IMR-90 (cell line): ENCODE measurements around the gene HIVEP3. TPM values are rescaled to one million over a fixed set of nuclear protein-coding genes. Genes with fewer than 3 reads are reported as not detected.

ENCODE experiments used
- ATAC-seq: fragments of 200-7000 bp; cut with Tn5 transposase; 2 replicates; pipeline ENCODE4 v1.9.1; 2020; ENCODE audit warnings: low read depth, mild to moderate bottlenecking, moderate library complexity
- BruUV-seq: library from RNA; stranded (reverse); fragments of 400-500 nt; replicated peaks from 2 replicates; lab custom pipeline; 2021; lab: Mats Ljungman, UMichigan
- CTCF ChIA-PET: fragments of 300-600 bp; formaldehyde crosslinking; extraction: SDS; loops from one replicate; lab custom pipeline; 2021; ENCODE audit warnings: antibody characterized with exemption; lab: Yijun Ruan, JAX
- POLR2A ChIA-PET: fragments of 300-600 bp; sonication (Branson Sonifier 250); formaldehyde crosslinking; loops from one replicate; lab custom pipeline; 2022; ENCODE audit warnings: antibody characterized with exemption; ENCODE audit not compliant: unreplicated experiment; lab: Charles Lee
- DNase-seq: peaks from one replicate; pipeline ENCODE4 v3.0.0; 2013
- H2AFZ ChIP-seq: replicated peaks from 2 replicates; pipeline ENCODE3; 2013; ENCODE audit warnings: low read length, mild to moderate bottlenecking; ENCODE audit not compliant: poor library complexity
- H2AK5ac ChIP-seq: 2 replicates; pipeline ENCODE4 v1.6.1; 2013; ENCODE audit warnings: low read depth, low read length, inconsistent platforms
- H2AK9ac ChIP-seq: replicated peaks from 2 replicates; pipeline ENCODE3; 2013; ENCODE audit warnings: mild to moderate bottlenecking, low read depth, low read length, moderate library complexity; ENCODE audit not compliant: poor library complexity
- H2BK120ac ChIP-seq: 2 replicates; pipeline ENCODE4 v1.6.1; 2013; ENCODE audit warnings: low read depth, low read length, inconsistent platforms
- H2BK15ac ChIP-seq: 3 replicates; pipeline ENCODE4 v1.6.1; 2013; ENCODE audit warnings: low read depth, low read length, inconsistent platforms
- H2BK20ac ChIP-seq: 2 replicates; pipeline ENCODE4 v1.6.1; 2013; ENCODE audit warnings: low read depth, mild to moderate bottlenecking, inconsistent platforms, low read length, moderate library complexity
- H2BK5ac ChIP-seq: 2 replicates; pipeline ENCODE4 v1.6.1; 2013; ENCODE audit warnings: mild to moderate bottlenecking, low read depth, low read length, inconsistent platforms; ENCODE audit not compliant: poor library complexity, severe bottlenecking
- H3K14ac ChIP-seq: replicated peaks from 2 replicates; pipeline ENCODE4 v1.6.1; 2013; ENCODE audit warnings: low read depth, low read length, inconsistent platforms
- H3K18ac ChIP-seq: 2 replicates; pipeline ENCODE4 v1.6.1; 2013; ENCODE audit warnings: low read depth, low read length, control low read depth
- H3K23ac ChIP-seq: 2 replicates; pipeline ENCODE4 v1.6.1; 2013; ENCODE audit warnings: low read depth, low read length, inconsistent platforms
- H3K27ac ChIP-seq: 2 replicates; pipeline ENCODE4 v1.5.1; 2013; ENCODE audit warnings: mild to moderate bottlenecking, control low read depth, low read length; ENCODE audit not compliant: insufficient read depth
- H3K27me3 ChIP-seq: 2 replicates; pipeline ENCODE4 v1.6.1; 2013; ENCODE audit warnings: low read length; ENCODE audit not compliant: control insufficient read depth, insufficient read depth
- H3K36me3 ChIP-seq: 2 replicates; pipeline ENCODE4 v1.6.1; 2013; ENCODE audit warnings: low read length, mixed read lengths; ENCODE audit not compliant: control insufficient read depth, insufficient read depth
- H3K4ac ChIP-seq: 2 replicates; pipeline ENCODE4 v1.6.1; 2013; ENCODE audit warnings: low read depth, low read length, inconsistent platforms
- H3K4me1 ChIP-seq: 2 replicates; pipeline ENCODE4 v1.6.1; 2013; ENCODE audit warnings: low read length, mixed read lengths; ENCODE audit not compliant: control insufficient read depth, insufficient read depth
- H3K4me2 ChIP-seq: 2 replicates; pipeline ENCODE4 v1.6.1; 2013; ENCODE audit warnings: low read depth, mild to moderate bottlenecking, control low read depth, low read length, moderate library complexity
- H3K4me3 ChIP-seq: 2 replicates; pipeline ENCODE4 v1.5.1; 2013; ENCODE audit warnings: low read depth, mild to moderate bottlenecking, control low read depth, low read length, moderate library complexity; ENCODE audit not compliant: insufficient read depth
- H3K56ac ChIP-seq: 2 replicates; pipeline ENCODE4 v1.6.1; 2013; ENCODE audit warnings: low read length, inconsistent platforms; ENCODE audit not compliant: insufficient read depth; ENCODE audit errors: extremely low read depth
- H3K79me1 ChIP-seq, 2 experiments: 2 replicates each; pipeline ENCODE4 v1.6.1; 2013; ENCODE audit warnings: low read length in 2 of 2, inconsistent platforms in 1 of 2, low read depth in 1 of 2
- H3K9ac ChIP-seq: 2 replicates; pipeline ENCODE4 v1.6.1; 2013; ENCODE audit warnings: low read depth, low read length, control low read depth
- H3K9me1 ChIP-seq: 2 replicates; pipeline ENCODE4 v1.6.1; 2013; ENCODE audit warnings: low read length, inconsistent platforms; ENCODE audit not compliant: insufficient read depth
- H3K9me3 ChIP-seq: 2 replicates; pipeline ENCODE4 v1.6.1; 2013; ENCODE audit warnings: low read length; ENCODE audit not compliant: control insufficient read depth, insufficient read depth
- H4K20me1 ChIP-seq: 2 replicates; pipeline ENCODE4 v1.6.1; 2013; ENCODE audit warnings: low read length, inconsistent platforms; ENCODE audit not compliant: insufficient read depth
- H4K5ac ChIP-seq: 2 replicates; pipeline ENCODE4 v1.6.1; 2013; ENCODE audit warnings: mild to moderate bottlenecking, low read depth, low read length, control low read depth
- H4K8ac ChIP-seq, 2 experiments: 2 replicates each; pipeline ENCODE4 v1.6.1; 2013; ENCODE audit warnings: low read depth in 2 of 2, low read length in 2 of 2, control low read depth in 1 of 2, inconsistent platforms in 1 of 2
- H4K91ac ChIP-seq: 2 replicates; pipeline ENCODE4 v1.6.1; 2013; ENCODE audit warnings: low read depth, low read length, inconsistent platforms; ENCODE audit not compliant: insufficient read depth
- BHLHE40 ChIP-seq: fragments of 150-350 bp; IDR thresholded peaks from 2 replicates; pipeline ENCODE4 v1.6.1; 2016; ENCODE audit warnings: mild to moderate bottlenecking, low read depth, low read length
- CEBPB ChIP-seq: IDR thresholded peaks from 2 replicates; pipeline ENCODE4 v1.6.1; 2012; ENCODE audit warnings: low read depth, low read length, improper control_type of control experiment
- CHD1 ChIP-seq: IDR thresholded peaks from 2 replicates; pipeline ENCODE4 v1.6.1; 2012; ENCODE audit warnings: low read depth, low read length, improper control_type of control experiment
- CTCF ChIP-seq: conservative IDR thresholded peaks from 2 replicates; pipeline ENCODE4 v1.5.1; 2012; ENCODE audit warnings: mild to moderate bottlenecking, low read depth, low read length, improper control_type of control experiment
- ELK1 ChIP-seq: fragments of 150-350 bp; IDR thresholded peaks from 2 replicates; pipeline ENCODE4 v1.6.1; 2016; ENCODE audit warnings: low read depth, mild to moderate bottlenecking, low read length, moderate library complexity, borderline replicate concordance
- FOS ChIP-seq: fragments of 150-350 bp; IDR thresholded peaks from 2 replicates; pipeline ENCODE4 v1.6.1; 2016; ENCODE audit warnings: low read depth, low read length
- MAFK ChIP-seq: IDR thresholded peaks from 2 replicates; pipeline ENCODE4 v1.6.1; 2012; ENCODE audit warnings: low read depth, low read length, improper control_type of control experiment
- MAZ ChIP-seq: IDR thresholded peaks from 2 replicates; pipeline ENCODE4 v1.6.1; 2012; ENCODE audit warnings: low read depth, mild to moderate bottlenecking, low read length, improper control_type of control experiment, moderate library complexity, borderline replicate concordance
- MXI1 ChIP-seq: IDR thresholded peaks from 2 replicates; pipeline ENCODE4 v1.6.1; 2012; ENCODE audit warnings: low read depth, mild to moderate bottlenecking, low read length, moderate library complexity, borderline replicate concordance
- NFE2L2 ChIP-seq: fragments of 150-350 bp; IDR thresholded peaks from 2 replicates; pipeline ENCODE4 v1.6.1; 2016; ENCODE audit warnings: low read depth, mild to moderate bottlenecking, low read length
- POLR2A ChIP-seq: IDR thresholded peaks from 2 replicates; pipeline ENCODE4 v1.6.1; 2012; ENCODE audit warnings: mild to moderate bottlenecking, low read depth, low read length
- RAD21 ChIP-seq: IDR thresholded peaks from 2 replicates; pipeline ENCODE4 v1.6.1; 2012; ENCODE audit warnings: low read length, improper control_type of control experiment
- RCOR1 ChIP-seq: IDR thresholded peaks from 2 replicates; pipeline ENCODE4 v1.6.1; 2012; ENCODE audit warnings: mild to moderate bottlenecking, low read length, improper control_type of control experiment; ENCODE audit not compliant: insufficient replicate concordance
- RFX5 ChIP-seq: IDR thresholded peaks from 2 replicates; pipeline ENCODE4 v1.8.0; 2012; ENCODE audit warnings: low read depth, mild to moderate bottlenecking, low read length, moderate library complexity
- SMC3 ChIP-seq: fragments of 150-350 bp; IDR thresholded peaks from 2 replicates; pipeline ENCODE4 v1.6.1; 2016; ENCODE audit warnings: low read depth, mild to moderate bottlenecking, antibody characterized with exemption, low read length, moderate library complexity
- USF2 ChIP-seq: fragments of 150-350 bp; IDR thresholded peaks from 2 replicates; pipeline ENCODE4 v1.6.1; 2017; ENCODE audit warnings: mild to moderate bottlenecking, antibody characterized with exemption, low read length, low read depth
- WGBS, 2 experiments: methylation state at CpG; one replicate each; pipeline versions ENCODE4 v1.1.5 to v1.1.7; 2013; ENCODE audit warnings: missing lambda C conversion rate in 2 of 2; ENCODE audit not compliant: insufficient read length in 1 of 2; ENCODE audit errors: extremely low coverage in 2 of 2; 5-methylcytosine and 5-hydroxymethylcytosine counted together
- dilution Hi-C: fragments of 300-500 bp; cut with HindIII; formaldehyde crosslinking; loops from one replicate; pipeline ENCODE4 v1.14.3; 2018; ENCODE audit warnings: low sequenced_read_pairs; ENCODE audit not compliant: unreplicated experiment
- in situ Hi-C: fragments of 300-500 bp; cut with MboI; formaldehyde crosslinking; loops from 3 replicates; pipeline ENCODE4 v1.14.3; 2019; ENCODE audit warnings: low sequenced_read_pairs, inconsistent platforms, mixed read lengths
- intact Hi-C: fragments of 100-400 bp; cut with micrococcal nuclease; formaldehyde crosslinking; loops from 2 replicates; pipeline ENCODE4 v1.10.0; 2022
- polyA plus RNA-seq, 3 experiments: library from polyadenylated mRNA; depleted of rRNA; stranded (reverse); fragments of >200 nt; gene quantifications; 2 replicates each; pipeline ENCODE4 v1.2.3, GENCODE V29; 2012; ENCODE audit warnings: low replicate concordance in 1 of 3
- total RNA-seq: library from RNA; depleted of rRNA; stranded (reverse); fragments of >200 nt; gene quantifications from 2 replicates; pipeline ENCODE4 v1.2.3, GENCODE V29; 2012

Gene HIVEP3
- total and polyA plus RNA-seq, 2 of the 4 experiments (the other 2 are of a cell fraction) = 1.4 to 4.0 TPM

- Histone ChIP-seq H3K23ac (no peak overlapping the region), H2AFZ (no peak overlapping the region), H3K27me3 (no peaks in the 10 kb centered on the region), H2BK5ac (no peak overlapping the region), H2AK5ac (no peak overlapping the region), H3K27ac (no peak overlapping the region), H3K14ac (no peak overlapping the region), H2BK120ac (no peak overlapping the region), H3K9ac (no peak overlapping the region), H2BK15ac (no peak overlapping the region; the same call in 2 of the 3 replicates), H3K4ac (no peak overlapping the region), H4K5ac (no peak overlapping the region), H3K4me1 (peaks cover 2% of the 10 kb centered on the region), H2AK9ac (no peak overlapping the region), H3K4me3 (no peak overlapping the region), H3K79me1 (no peaks in the 10 kb centered on the region), H3K4me2 (no peak overlapping the region), H4K91ac (no peak overlapping the region), H3K56ac (no peak overlapping the region), H3K36me3 (no peaks in the 10 kb centered on the region), H4K8ac (no peak overlapping the region), H4K20me1 (no peaks in the 10 kb centered on the region), H2BK20ac (no peak overlapping the region), H3K9me1 (peaks cover 12% of the 10 kb centered on the region), H3K18ac (no peak overlapping the region), H3K9me3 (no peaks in the 10 kb centered on the region)
- POLR2A ChIA-PET = no interaction called here
- no peak for ATAC-seq
- intact Hi-C loops (no loop called here), in situ Hi-C loops (no loop called here), dilution Hi-C loops (no loop called here)
- TF ChIP-seq CTCF (no peak), MAFK (no peak), MAZ (no peak), SMC3 (no peak), FOS (no peak), BHLHE40 (no peak), RCOR1 (no peak), MXI1 (no peak), NFE2L2 (no peak), CHD1 (no peak), USF2 (no peak), CEBPB (no peak), ELK1 (no peak), RAD21 (no peak), RFX5 (no peak), POLR2A (no peak)
- CTCF ChIA-PET = no interaction called here
- DNase-seq = no peak
- no TSS peak for BruUV-seq
- WGBS, 2 experiments = no CpG with 5 or more reads among the region's 10 CpGs
These were observed 229.6 kb downstream of the HIVEP3 start for GRCh38 chr1:41689139-41689538.
